GM12878 (cell line): ENCODE data around the gene ACTL6B. TPM values are rescaled to one million over a fixed set of nuclear protein-coding genes. Genes with fewer than 3 reads are reported as not detected.

Experiments used
- BACH1 ChIP-seq: fragments of 450-650 bp; IDR thresholded peaks from 2 replicates; pipeline ENCODE4 v1.6.1; 2017; ENCODE audit warnings: mild to moderate bottlenecking, borderline replicate concordance
- BMI1 ChIP-seq: fragments of 450-650 bp; IDR thresholded peaks from 2 replicates; pipeline ENCODE4 v1.6.1; 2016; ENCODE audit warnings: mild to moderate bottlenecking, moderate library complexity, borderline replicate concordance
- CEBPB ChIP-seq, 2 experiments: fragments of 150-350 bp in 1 of 2; IDR thresholded peaks; 2 replicates each; pipeline ENCODE4 v1.6.1; 2012 to 2014; ENCODE audit warnings: low read depth in 2 of 2, low read length in 2 of 2, borderline replicate concordance in 1 of 2, inconsistent platforms in 1 of 2
- CHD2 ChIP-seq: IDR thresholded peaks from 2 replicates; pipeline ENCODE4 v1.6.1; 2011; ENCODE audit warnings: low read depth, low read length, improper control_type of control experiment, borderline replicate concordance
- FOS ChIP-seq: IDR thresholded peaks from 3 replicates; pipeline ENCODE4 v1.6.1; 2011; ENCODE audit warnings: borderline replicate concordance; ENCODE audit not compliant: insufficient read length; ENCODE audit errors: extremely low read depth
- HDAC6 ChIP-seq: fragments of 200-600 bp; sonication (generic); IDR thresholded peaks from one replicate; pipeline ENCODE4 v1.8.0; 2017; ENCODE audit warnings: antibody characterized with exemption; ENCODE audit not compliant: unreplicated experiment
- IKZF1 ChIP-seq: fragments of 450-650 bp; conservative IDR thresholded peaks from 2 replicates; pipeline ENCODE4 v1.6.1; 2017; ENCODE audit warnings: antibody characterized with exemption, mild to moderate bottlenecking
- IRF3 ChIP-seq: fragments of 450-650 bp; IDR thresholded peaks from 2 replicates; pipeline ENCODE4 v1.6.1; 2014; ENCODE audit warnings: mild to moderate bottlenecking
- KAT2A ChIP-seq: conservative IDR thresholded peaks from 2 replicates; pipeline ENCODE4 v1.6.1; 2011; ENCODE audit warnings: low read depth, low read length; ENCODE audit not compliant: control insufficient read depth
- KLF5 ChIP-seq: fragments of 450-650 bp; IDR thresholded peaks from 2 replicates; pipeline ENCODE4 v1.6.1; 2014; ENCODE audit warnings: mild to moderate bottlenecking; ENCODE audit not compliant: partially characterized antibody
- MYB ChIP-seq: fragments of 150-350 bp; IDR thresholded peaks from 2 replicates; pipeline ENCODE4 v1.6.1; 2014; ENCODE audit warnings: mild to moderate bottlenecking, low read depth, low read length, borderline replicate concordance
- NFXL1 ChIP-seq: fragments of 450-650 bp; IDR thresholded peaks from 2 replicates; pipeline ENCODE4 v1.6.1; 2017; ENCODE audit warnings: antibody characterized with exemption, mild to moderate bottlenecking, borderline replicate concordance
- RBBP5 ChIP-seq: fragments of 200-600 bp; sonication (generic); conservative IDR thresholded peaks from 2 replicates; pipeline ENCODE4 v1.6.1; 2016
- SMAD1 ChIP-seq: fragments of 450-650 bp; IDR thresholded peaks from 2 replicates; pipeline ENCODE4 v1.6.1; 2018; ENCODE audit warnings: mild to moderate bottlenecking, low read depth; ENCODE audit not compliant: partially characterized antibody
- SP1 ChIP-seq: IDR thresholded peaks from one replicate; pipeline ENCODE4 v1.6.1; 2011; ENCODE audit warnings: low read depth, low read length
- TAF1 ChIP-seq: IDR thresholded peaks from 2 replicates; pipeline ENCODE4 v1.6.1; 2011; ENCODE audit warnings: mild to moderate bottlenecking, low read depth, low read length, borderline replicate concordance
- TBL1XR1 ChIP-seq: IDR thresholded peaks from 2 replicates; pipeline ENCODE4 v1.6.1; 2012; ENCODE audit warnings: low read depth, low read length, improper control_type of control experiment
- polyA plus RNA-seq, 11 experiments: library from polyadenylated mRNA; depleted of rRNA in 4 of 11; unstranded in 6 of 11; stranded (reverse) in 5 of 11; fragments of >200 nt; fragmentation: Nextera tagmentation in 4 of 11; fragmentation: Illumina TruSeq in 1 of 11; extraction: Ambion mirVana in 4 of 11; extraction: Trizol in 1 of 11; gene quantifications; 1 replicate in 1 of 11; 2 replicates in 10 of 11; pipeline versions ENCODE4 v1.2.1 to v1.2.3, GENCODE V29; 2011 to 2016; ENCODE audit warnings: inconsistent platforms in 2 of 11, missing spikeins in 2 of 11, low read depth in 1 of 11
- total RNA-seq, 4 experiments: library from RNA; depleted of rRNA in 3 of 4; stranded (reverse); fragments of >200 nt in 3 of 4; fragmentation: Illumina TruSeq in 1 of 4; extraction: Trizol in 1 of 4; gene quantifications; 2 replicates each; pipeline versions ENCODE4 v1.2.1 to v1.2.3, GENCODE V29; 2013 to 2021
- TF ChIP-seq, protein P1 (sequence below): IDR thresholded peaks from 2 replicates; pipeline ENCODE4 v1.6.1; 2012; ENCODE audit warnings: mild to moderate bottlenecking, low read depth, low read length
- TF ChIP-seq, protein P2 (sequence below): fragments of 150-350 bp; IDR thresholded peaks from 2 replicates; pipeline ENCODE4 v1.6.1; 2014; ENCODE audit warnings: mild to moderate bottlenecking, low read depth, low read length
- TF ChIP-seq, protein P3 (sequence below): IDR thresholded peaks from 2 replicates; pipeline ENCODE4 v1.6.1; 2011; ENCODE audit warnings: mild to moderate bottlenecking, low read depth, low read length, moderate library complexity; ENCODE audit not compliant: insufficient replicate concordance

Gene ACTL6B
- total and polyA plus RNA-seq, 10 of the 15 experiments (the other 5 are each of a cell fraction or from before 2014, with no cell fraction given): not detected

DNA sequence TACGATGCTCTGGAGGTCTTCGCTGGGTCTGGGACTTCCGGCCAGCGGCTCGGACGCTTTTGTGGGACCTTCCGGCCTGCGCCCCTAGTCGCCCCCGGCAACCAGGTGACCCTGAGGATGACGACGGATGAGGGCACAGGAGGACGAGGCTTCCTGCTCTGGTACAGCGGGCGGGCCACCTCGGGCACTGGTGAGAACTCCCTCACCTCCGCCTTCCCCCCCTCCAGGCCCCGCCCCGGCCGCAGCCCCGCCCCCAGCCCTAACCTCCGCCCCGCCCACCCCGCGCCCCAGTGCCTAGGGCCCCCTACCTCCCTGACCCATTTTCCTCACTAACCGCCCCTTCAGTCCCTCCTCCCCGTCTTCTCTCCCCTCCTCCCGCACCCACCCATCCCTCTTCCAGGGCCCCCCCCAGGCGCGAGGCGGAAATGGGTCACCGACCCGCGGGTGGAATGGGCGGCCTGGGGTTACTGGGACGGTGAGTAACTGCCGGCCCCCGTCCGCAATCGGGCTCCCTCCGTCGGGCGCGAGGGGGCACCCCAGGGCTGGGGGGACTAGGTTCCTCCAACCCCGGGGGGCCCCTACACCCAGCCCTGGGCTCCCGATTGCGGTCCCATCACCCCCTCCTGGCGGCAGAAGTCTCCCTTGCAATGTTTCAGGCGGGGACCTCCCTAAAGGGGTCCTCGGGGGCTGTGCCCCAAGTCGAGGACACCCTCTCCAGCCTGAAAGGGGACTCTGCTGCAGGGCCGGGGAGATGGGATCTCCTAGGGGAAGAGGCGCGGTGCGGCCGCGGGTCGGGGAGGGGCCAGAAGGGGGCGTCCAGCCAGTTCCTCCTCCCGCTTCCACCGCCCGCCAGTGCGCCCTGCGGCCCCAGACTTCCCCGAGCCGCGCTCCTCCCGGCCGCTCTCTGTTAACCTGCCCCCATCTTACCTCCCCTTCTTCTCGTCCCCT is 51.9 kb downstream of the ACTL6B start (continued):
- TF ChIP-seq FOS (no peak), MYB (no peak), RBBP5 (no peak), KLF5 (no peak), SP1 (no peak), HDAC6 (no peak), CHD2 (no peak), IRF3 (no peak), KAT2A (no peak), BMI1 (no peak), CEBPB (IDR thresholded peaks at IDR 0.05; ENCODE audit: borderline replicate concordance in 1 of 2, low read depth in 2 of 2, low read length in 2 of 2) (no peak), SMAD1 (no peak), TAF1 (no peak), NFXL1 (no peak), IKZF1 (peak; percentile 62), TBL1XR1 (no peak), BACH1 (0 out of 2 replicates have a peak, but pooled peaks have one; percentile 42)
- TF ChIP-seq, protein P1, sequence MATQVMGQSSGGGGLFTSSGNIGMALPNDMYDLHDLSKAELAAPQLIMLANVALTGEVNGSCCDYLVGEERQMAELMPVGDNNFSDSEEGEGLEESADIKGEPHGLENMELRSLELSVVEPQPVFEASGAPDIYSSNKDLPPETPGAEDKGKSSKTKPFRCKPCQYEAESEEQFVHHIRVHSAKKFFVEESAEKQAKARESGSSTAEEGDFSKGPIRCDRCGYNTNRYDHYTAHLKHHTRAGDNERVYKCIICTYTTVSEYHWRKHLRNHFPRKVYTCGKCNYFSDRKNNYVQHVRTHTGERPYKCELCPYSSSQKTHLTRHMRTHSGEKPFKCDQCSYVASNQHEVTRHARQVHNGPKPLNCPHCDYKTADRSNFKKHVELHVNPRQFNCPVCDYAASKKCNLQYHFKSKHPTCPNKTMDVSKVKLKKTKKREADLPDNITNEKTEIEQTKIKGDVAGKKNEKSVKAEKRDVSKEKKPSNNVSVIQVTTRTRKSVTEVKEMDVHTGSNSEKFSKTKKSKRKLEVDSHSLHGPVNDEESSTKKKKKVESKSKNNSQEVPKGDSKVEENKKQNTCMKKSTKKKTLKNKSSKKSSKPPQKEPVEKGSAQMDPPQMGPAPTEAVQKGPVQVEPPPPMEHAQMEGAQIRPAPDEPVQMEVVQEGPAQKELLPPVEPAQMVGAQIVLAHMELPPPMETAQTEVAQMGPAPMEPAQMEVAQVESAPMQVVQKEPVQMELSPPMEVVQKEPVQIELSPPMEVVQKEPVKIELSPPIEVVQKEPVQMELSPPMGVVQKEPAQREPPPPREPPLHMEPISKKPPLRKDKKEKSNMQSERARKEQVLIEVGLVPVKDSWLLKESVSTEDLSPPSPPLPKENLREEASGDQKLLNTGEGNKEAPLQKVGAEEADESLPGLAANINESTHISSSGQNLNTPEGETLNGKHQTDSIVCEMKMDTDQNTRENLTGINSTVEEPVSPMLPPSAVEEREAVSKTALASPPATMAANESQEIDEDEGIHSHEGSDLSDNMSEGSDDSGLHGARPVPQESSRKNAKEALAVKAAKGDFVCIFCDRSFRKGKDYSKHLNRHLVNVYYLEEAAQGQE: no peak
- TF ChIP-seq, protein P2, sequence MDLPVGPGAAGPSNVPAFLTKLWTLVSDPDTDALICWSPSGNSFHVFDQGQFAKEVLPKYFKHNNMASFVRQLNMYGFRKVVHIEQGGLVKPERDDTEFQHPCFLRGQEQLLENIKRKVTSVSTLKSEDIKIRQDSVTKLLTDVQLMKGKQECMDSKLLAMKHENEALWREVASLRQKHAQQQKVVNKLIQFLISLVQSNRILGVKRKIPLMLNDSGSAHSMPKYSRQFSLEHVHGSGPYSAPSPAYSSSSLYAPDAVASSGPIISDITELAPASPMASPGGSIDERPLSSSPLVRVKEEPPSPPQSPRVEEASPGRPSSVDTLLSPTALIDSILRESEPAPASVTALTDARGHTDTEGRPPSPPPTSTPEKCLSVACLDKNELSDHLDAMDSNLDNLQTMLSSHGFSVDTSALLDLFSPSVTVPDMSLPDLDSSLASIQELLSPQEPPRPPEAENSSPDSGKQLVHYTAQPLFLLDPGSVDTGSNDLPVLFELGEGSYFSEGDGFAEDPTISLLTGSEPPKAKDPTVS: no peak
- TF ChIP-seq, protein P3, sequence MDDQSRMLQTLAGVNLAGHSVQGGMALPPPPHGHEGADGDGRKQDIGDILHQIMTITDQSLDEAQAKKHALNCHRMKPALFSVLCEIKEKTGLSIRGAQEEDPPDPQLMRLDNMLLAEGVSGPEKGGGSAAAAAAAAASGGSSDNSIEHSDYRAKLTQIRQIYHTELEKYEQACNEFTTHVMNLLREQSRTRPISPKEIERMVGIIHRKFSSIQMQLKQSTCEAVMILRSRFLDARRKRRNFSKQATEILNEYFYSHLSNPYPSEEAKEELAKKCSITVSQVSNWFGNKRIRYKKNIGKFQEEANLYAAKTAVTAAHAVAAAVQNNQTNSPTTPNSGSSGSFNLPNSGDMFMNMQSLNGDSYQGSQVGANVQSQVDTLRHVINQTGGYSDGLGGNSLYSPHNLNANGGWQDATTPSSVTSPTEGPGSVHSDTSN: no peak
